Fibroblast of pulmonary artery (primary cell): Measurements from ENCODE around the gene RASIP1.

Source experiments
- DNase-seq: peaks from one replicate; pipeline ENCODE4 v3.0.0-alpha.2; 2010; ENCODE audit warnings: low read depth
- H3K4me3 ChIP-seq: replicated peaks from 2 replicates; pipeline ENCODE4 v1.5.1; 2011; ENCODE audit warnings: low read depth, mild to moderate bottlenecking, control low read depth, low read length, moderate library complexity
- TF ChIP-seq, protein P1 (sequence below): IDR thresholded peaks from 2 replicates; pipeline ENCODE4 v1.5.1; 2011; ENCODE audit warnings: mild to moderate bottlenecking, control low read depth, low read length, inconsistent platforms; ENCODE audit errors: missing control alignments

The RASIP1 gene

DNA sequence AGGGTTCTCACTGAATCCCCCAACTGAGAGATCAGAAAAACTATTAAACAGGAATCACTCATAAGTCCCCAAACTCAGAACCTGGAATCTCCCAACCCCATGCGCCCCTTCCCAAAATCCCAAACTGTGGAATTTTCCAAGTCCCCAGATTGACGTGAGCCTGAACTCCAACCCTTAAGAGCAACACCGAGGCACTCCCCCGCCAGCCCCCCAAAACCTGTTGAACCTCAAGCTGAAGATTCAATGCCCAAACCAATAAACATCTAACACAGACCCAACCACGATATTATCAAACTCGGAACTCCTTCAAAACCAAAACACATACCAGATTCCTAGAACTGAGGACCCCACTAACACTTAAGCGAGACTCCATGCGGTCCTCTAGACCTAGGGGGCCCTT is 5.7 kb upstream of the RASIP1 start:
- TF ChIP-seq, protein P1, sequence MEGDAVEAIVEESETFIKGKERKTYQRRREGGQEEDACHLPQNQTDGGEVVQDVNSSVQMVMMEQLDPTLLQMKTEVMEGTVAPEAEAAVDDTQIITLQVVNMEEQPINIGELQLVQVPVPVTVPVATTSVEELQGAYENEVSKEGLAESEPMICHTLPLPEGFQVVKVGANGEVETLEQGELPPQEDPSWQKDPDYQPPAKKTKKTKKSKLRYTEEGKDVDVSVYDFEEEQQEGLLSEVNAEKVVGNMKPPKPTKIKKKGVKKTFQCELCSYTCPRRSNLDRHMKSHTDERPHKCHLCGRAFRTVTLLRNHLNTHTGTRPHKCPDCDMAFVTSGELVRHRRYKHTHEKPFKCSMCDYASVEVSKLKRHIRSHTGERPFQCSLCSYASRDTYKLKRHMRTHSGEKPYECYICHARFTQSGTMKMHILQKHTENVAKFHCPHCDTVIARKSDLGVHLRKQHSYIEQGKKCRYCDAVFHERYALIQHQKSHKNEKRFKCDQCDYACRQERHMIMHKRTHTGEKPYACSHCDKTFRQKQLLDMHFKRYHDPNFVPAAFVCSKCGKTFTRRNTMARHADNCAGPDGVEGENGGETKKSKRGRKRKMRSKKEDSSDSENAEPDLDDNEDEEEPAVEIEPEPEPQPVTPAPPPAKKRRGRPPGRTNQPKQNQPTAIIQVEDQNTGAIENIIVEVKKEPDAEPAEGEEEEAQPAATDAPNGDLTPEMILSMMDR: no peak
- DNase-seq: no peak
- H3K4me3 ChIP-seq: no peak overlapping the region

DNA sequence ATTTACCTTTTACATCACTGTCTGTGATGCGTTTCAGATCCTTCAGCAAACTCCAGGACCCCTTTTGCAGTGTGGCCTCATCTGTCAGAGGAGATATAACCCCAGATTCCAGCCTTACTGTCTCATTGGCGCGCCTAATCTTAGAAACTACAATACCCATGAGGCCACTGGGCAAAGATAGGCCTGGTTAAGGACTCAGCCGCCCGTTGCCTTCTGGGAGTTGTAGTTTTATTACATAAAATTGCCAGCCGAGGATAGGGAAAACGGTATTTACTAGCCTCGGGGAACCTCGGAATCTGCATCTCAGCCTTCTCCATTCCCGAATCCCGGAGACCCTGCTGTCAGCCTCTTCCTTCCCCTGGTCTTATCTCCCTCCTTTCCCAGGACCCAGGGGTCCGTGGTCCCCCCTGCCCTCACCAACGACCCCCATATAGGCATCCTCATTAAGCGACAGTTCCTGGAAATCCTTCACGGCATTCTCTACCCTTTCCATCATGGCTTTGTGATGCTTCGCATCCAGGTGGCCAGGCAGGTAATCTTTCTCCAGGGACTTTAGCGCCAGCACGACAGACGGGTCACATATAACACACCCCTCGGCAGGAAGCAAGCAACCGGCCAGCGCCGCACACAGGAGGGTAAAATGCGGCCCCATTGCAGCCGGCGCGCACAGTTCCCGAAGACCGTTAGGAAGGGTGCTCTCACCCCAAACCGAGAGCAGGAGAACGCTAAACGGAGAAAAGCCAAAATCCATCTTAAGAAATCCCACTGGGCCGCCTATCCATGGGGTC is 5.0 kb upstream of the RASIP1 start:
- peak; percentile 72 for DNase-seq
- TF ChIP-seq, protein P1: no peak
- no peak overlapping the region for H3K4me3 ChIP-seq

DNA sequence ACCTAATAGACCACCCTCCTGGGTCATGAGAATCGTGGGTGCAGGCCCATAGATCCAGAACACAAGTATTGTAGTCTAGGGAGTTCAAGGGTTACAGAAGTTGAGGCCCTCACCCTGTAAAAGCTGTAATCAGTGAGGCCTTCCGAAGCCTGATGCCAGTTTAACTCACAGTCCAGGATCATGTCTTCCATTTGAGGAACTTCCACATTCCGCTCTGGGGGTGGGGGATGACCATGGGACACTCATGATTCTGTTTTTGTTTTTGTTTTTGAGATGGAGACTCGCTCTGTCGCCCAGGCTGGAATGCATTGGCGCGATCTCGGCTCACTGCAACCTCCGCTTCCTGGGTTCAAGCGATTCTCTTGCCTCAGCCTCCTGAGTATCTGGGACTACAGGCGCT is 1.7 kb upstream of the RASIP1 start:
- H3K4me3 ChIP-seq: no peak overlapping the region
- TF ChIP-seq, protein P1: no peak
- no peak for DNase-seq

DNA sequence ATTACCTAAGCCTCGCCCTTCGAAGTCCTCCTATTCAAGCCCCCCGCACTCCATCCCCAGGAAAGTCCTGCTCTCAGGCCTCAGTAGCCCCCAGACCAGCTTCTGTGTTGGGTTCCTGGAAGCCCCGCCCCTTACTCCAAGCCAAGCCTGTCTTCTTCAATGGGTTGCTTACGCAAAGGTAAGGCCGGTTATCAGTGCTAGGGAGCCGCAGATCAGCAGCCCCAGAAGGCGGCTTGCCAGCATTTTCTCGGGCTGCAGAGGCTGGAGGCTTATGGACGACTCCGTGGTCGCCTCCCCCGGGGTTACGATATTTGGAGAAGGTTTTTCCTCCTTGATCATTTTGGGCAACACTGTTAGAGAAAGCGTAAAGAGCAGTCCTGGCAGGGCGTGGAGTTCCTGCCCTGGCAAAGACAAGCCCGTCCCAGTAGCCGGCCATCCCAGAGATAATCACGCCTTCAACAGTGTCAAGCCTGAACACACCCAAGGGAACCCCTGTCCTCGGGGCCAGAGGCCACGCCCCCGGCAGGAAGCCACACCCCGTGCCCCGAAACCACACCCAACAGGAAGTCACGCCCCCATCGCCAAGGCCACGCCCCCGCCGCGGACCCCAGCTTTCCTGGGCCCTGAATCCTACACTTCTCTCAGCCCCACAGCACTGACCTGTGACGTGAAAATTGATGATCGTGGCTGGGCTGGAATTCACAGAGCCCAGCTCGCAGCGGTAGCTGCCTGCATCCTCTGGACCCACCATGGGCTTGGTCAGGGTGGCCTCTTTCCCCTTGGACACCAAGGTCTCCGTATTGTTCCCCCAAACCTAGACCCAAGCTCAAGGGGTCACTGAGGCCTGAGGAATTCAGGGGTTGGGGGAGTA is 954 bp upstream of the RASIP1 start:
- no peak for DNase-seq
- H3K4me3 ChIP-seq: no peak overlapping the region
- TF ChIP-seq, protein P1: no peak

DNA sequence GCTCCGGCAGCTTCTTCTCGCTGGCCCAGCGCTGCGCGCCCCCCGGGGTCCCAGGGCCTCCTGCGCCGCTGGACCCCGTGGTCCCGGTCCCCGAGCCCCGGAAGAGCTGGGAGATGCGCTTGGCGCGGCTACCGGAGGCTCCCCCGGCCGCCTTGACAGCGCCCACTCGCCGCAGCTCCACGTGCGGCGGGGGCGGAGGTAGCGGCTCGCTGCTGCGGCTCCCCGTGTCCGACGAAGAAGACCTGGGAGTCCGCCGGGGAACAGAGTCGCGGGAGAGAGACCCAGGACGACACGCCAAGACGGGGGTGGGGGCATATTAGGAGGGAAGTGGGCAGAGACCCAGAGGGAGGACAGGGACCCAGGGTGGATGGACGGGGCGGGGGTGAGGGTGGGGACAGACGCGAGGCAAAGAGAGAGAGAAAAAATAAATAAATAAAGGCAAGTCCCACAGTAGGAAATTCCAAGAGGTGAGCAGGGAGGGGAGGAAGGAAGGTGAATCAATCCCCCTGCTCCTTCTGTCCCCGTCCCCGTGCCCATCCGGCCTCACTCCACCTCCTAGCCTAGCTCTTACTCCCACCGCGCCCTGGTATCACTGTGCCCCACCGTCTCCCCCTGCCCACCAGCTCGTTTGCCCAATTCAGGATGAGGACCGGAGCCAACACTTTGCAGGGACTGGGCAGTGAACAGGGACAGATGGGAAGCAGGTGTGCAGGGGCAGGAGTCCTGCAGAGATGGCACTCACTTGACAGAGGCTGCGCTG is 826 bp downstream of the RASIP1 start:
- H3K4me3 ChIP-seq: peak overlapping the region; percentile 19
- TF ChIP-seq, protein P1: no peak
- DNase-seq: no peak

DNA sequence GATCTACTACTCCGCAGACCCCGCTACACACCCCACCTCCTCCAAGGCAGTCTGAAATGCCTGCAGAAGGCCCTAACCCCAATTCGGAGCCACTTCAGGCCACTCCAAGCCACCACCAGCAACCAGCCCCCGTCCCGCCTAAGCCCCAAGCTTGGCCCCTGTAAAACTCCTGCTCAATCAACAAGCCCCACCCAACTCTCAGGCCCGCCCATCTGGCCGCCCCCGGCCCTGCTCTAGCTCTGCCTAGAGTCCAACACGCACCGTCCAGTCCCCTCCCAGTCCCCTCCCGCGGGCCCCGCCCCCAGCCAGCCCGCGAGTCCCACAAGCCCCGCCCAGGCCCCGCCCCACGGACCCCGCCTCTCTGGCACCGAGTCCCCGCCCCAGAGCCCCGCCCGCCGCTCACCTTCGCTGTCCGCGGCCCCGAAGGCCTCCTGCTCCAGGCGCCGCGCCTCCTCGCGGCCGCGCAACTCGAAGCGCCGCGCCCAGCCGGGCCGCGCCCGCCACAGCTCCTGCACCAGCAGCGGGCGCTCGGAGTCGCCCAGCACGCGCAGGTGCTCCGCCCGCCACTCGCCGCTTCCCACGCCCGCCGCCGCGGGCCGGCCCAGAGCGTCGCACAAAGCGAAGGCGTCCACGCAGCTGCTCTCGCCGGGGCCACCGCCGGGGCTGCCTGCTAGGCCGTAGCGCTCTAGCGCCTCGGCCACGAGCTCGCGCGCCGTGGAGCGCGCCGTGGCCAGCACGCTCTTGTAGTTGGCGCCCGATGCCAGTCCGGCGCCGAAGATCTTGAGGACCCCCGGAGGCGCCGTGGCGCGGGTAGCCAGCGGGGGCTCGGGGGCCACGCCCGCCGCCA is 1.6 kb downstream of the RASIP1 start:
- TF ChIP-seq, protein P1: no peak
- DNase-seq: peak; percentile 81
- peak overlapping the region; percentile 33 for H3K4me3 ChIP-seq
